MM.1S (cell line): ENCODE measurements around the gene RAPGEF4.

Experiments used
- EZH2 ChIP-seq: fragments of 300-600 bp; sonication (generic); optimal IDR thresholded peaks from 2 replicates; pipeline ENCODE3; 2017; ENCODE audit warnings: low read depth, mild to moderate bottlenecking, antibody characterized with exemption, low read length, mixed read lengths
- EZH2phosphoT487 ChIP-seq: fragments of 300-600 bp; sonication (generic); IDR thresholded peaks from 2 replicates; pipeline ENCODE4 v1.6.1; 2018; ENCODE audit warnings: antibody characterized with exemption, low read length
- TF ChIP-seq, protein P1 (sequence below): fragments of 300-600 bp; sonication (generic); IDR thresholded peaks from 2 replicates; pipeline ENCODE4 v1.5.1; 2016; ENCODE audit warnings: antibody characterized with exemption, low read length, mixed read lengths

DNA sequence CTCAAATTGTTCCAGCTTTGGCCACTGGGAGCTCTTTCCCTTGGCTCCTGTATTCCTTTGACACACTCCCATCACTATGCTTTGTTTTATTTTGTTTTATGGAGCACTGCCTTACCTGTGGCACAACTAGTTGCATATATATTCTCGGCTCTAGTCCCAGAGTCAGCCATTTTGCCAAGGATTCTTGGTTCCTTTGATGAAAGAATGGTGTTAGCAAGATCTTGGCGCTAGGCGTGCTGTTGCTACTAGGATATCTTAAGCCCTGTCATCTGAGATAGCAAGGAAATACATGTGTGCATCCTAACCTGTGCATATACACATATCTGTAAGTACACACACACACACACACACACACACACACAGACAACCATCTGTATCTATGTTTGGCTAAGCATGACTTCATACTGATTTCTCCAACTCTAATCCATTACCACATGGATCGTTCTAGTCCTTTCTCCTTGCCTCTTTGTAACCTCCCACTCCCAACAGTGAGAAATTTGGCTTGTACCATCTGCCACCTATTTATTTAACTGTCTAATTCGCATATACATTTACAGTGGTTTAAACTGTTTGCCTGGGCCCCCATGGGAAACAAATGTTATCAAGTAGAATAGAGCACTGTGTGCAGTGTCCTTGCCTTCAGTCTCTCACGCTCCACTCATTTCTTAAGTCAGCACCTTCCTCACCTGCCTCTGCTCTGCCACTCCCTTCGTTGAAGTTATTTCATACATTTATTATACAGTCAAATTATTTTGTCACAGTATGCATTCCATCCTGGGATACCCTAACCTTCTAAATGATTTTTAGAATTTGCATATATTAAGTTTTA, 202.5 kb downstream of the RAPGEF4 start:
- TF ChIP-seq, protein P1, sequence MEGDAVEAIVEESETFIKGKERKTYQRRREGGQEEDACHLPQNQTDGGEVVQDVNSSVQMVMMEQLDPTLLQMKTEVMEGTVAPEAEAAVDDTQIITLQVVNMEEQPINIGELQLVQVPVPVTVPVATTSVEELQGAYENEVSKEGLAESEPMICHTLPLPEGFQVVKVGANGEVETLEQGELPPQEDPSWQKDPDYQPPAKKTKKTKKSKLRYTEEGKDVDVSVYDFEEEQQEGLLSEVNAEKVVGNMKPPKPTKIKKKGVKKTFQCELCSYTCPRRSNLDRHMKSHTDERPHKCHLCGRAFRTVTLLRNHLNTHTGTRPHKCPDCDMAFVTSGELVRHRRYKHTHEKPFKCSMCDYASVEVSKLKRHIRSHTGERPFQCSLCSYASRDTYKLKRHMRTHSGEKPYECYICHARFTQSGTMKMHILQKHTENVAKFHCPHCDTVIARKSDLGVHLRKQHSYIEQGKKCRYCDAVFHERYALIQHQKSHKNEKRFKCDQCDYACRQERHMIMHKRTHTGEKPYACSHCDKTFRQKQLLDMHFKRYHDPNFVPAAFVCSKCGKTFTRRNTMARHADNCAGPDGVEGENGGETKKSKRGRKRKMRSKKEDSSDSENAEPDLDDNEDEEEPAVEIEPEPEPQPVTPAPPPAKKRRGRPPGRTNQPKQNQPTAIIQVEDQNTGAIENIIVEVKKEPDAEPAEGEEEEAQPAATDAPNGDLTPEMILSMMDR: no peak
- no peak for TF ChIP-seq EZH2
- TF ChIP-seq EZH2phosphoT487: no peak
